GM19324 (cell line): ENCODE results near the gene ZNF467.

Source experiments
- ATAC-seq: cut with Tn5 transposase; IDR thresholded peaks from one replicate; pipeline ENCODE4 v1.9.1; 2021; ENCODE audit warnings: mild to moderate bottlenecking, moderate library complexity; ENCODE audit not compliant: unreplicated experiment, low FRiP score

The ZNF467 gene

GRCh38 chr7:149731207-149731955 is 42.0 kb downstream of the ZNF467 start:
- ATAC-seq: no peak

DNA sequence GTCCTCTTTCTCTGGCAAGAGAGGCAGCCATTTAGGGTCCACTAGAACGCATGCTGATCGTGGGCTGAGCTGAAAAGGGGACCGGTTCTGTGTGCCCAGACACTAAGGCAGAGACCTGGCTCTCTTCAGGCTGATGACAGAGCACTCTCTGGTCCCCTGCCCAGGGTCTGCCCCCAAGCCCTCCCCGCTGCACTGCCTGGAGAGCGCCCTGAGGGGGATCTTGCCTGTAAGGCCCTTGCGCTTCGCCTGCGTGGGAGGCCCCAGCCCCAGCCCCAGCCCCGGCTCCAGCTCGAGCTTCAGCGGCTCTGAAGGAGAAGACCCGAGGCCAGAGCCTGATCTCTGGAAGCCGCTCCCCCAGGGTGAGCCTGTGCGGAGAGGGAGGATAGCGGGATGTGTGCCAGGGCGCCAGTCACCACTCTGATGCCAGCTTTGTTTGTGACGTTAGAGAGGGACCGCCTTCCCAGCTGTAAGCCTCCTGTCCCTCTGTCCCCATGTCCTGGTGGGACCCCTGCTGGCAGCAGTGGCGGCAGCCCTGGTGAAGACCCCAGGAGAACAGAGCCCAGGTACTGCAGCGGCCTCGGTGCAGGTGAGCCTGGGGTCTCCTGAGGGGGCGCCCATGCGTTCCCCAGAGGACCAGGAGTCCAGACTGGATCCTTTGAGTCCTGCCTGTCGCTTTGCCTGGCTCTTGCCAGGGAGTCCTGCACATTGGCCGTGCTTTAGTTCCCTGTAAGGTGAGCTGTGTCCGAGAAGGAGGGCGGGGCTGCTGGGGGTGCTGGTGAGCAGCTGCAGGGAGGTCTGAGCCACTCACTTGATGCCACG is 43.2 kb downstream of the ZNF467 start:
- ATAC-seq: no peak

- no peak for ATAC-seq
These were observed 43.8 kb downstream of the ZNF467 start for GRCh38 chr7:149729586-149729982.

GRCh38 chr7:149728491-149729375 is 44.7 kb downstream of the ZNF467 start:
- no peak for ATAC-seq

- ATAC-seq: no peak
These were observed 45.4 kb downstream of the ZNF467 start for GRCh38 chr7:149727899-149728476.

DNA sequence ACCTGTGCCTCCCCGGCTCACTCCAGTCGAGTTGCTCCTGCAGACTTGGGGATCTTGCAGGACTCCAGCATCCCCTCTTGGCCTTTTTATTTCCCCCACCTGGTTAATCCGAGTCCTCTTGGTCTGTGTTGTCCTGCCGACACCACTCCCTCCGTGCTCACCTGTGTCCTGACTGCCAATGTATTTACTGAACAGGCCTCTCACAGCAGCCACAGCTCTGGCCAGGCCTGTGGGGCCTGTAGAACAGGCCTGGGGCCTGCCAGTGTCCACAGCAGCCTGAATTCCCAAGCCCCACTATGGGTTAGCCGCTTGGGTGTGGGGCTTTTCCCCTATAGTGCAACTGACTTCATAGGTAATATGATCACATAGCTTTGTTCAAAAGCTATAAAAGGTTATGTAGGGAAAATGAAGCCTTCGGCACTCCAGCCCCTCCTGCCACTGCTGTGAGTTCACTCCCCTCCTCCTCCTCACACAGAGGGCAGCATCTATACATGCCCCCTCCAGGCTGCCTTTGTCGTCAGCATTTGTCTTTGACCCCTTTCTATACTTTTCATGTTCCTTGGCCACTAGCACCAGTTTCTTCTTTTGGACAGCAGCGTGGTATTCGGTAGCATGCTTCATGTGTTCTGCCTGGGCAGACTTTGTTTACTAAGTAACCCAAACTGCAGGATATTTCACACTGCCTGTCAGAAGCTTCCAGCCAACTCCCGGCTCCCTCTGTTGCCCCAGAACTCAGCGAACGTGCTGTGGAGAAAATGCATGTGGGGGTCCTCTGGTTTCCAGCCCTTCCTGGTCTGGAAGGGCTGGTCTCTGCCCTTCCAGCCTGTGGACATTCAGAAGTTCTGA is 46.1 kb downstream of the ZNF467 start:
- no peak for ATAC-seq

- no peak for ATAC-seq
These were observed 47.5 kb downstream of the ZNF467 start for GRCh38 chr7:149725916-149726315.

GRCh38 chr7:149725426-149725821 is 48.0 kb downstream of the ZNF467 start:
- no peak for ATAC-seq

- no peak for ATAC-seq
These were observed 48.5 kb downstream of the ZNF467 start for GRCh38 chr7:149724661-149725425.

DNA sequence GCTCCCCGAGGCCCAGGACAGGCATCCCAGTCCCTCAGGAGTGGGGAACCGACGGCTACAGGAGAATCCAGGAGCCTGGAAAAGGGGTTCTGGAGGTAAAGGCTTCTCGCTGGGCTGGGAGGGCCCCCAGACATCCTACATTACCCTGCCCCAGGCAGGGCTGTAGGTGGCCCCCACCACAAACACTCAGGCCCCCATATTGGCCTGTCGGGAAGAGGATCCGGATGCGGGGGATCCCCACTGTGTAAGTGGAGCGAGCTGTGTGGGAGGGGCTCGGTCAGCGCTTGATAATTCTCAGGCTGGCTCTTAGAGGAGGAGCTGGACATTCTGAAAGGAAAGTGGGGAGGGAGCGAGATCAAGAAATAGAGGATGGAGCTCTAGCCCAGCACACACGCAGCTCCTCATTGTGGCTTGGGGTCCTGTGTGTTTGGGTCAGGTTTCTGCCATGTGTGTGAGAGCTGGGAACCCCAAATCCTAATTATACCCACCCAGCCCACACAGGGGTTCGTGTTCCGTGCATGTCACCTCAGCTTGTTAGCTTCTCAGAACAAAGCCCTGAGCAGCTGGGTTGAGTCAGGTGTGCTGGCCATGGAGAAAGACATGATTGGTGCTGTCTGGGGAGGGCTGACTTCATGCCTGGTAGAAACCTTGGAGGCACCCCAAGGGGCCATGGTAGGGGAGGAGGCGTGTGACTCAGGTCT is 49.4 kb downstream of the ZNF467 start:
- no peak for ATAC-seq

GRCh38 chr7:149723082-149723767 is 50.2 kb downstream of the ZNF467 start:
- ATAC-seq: no peak

GRCh38 chr7:149722356-149722957 is 50.9 kb downstream of the ZNF467 start:
- no peak for ATAC-seq

DNA sequence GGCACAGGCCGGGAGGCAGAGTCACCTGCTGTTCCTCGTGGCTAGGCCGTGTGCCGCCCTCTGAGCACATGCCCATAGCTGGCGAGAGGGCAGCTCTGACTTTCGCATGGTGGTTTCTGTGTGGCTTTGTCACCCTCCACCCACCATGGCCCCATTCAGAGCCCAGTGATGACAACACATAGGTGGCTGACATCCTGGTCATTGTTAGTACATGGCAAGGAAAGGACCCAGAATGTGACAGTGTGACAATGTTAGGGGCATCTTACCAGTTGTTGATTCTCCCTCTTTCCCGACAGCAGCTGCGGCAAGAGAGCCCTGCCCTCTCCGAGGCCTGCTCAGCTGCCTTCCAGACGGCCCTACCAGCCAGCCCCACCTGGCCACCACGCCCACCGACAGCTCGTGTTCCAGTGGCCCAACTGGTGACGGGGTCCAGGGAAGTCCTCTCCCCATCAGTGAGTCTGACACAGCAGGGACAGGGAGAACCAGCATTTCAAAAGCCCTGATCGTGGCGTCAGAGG is 52.2 kb downstream of the ZNF467 start:
- ATAC-seq: no peak

DNA sequence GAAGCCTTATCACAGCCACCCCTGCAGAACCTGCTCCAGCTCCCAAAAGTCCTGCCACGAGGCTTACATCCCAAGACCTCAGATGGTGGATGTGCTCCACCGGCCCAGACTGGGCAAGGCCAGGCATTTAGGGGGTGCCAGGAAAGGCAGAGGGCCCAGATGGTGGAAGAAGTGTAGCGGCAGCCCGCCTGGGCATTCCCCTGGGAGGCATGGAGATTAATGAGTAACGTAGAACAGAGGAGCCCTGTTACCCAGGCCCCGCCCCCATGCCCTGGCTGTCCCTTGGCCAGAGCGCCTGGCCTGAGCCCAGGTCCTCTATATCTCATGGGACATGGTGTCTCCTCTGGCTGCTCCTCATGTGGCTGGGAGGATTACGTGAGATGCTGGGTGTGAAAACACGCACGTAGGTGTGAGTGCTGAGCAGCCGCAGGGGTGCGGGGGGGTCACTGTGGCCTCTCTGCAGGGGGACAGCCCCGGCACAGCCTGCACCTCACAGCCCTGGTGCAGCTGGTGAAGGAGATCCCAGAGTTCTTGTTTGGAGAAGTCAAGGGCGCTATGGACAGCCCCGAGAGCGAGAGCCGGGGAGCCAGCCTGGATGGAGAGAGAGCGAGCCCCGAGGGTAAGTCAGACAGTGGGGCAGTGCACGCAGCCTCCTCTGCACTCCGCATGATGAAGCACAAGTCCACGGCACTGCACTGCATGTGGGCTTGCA is 52.9 kb downstream of the ZNF467 start:
- ATAC-seq: no peak

DNA sequence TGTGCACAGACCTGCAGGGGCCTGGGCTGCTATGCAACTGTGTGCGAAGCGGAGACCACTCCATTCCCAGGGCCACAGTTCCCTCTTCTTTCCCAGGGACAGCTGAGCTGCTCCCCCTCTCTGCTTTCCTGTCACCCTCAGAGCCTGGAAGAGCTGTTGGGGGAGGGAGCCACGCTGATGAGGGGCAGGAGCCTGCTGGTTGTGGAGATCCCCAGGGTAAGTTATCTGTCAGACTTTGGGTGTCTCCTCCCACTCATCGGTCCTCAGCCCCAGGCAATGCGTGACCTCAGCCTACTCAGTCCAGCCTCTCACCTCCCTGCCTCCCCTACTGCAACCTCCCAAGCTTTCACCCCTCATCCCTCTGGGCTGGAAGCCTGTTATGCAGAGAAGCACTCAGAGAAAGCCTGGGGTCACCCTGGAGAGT is 53.5 kb downstream of the ZNF467 start:
- ATAC-seq: no peak
